Measurements from ENCODE around the gene SLC22A4. TPM values are rescaled to one million over a fixed set of nuclear protein-coding genes. Genes with fewer than 3 reads are reported as not detected.

SLC22A4 gene
- total RNA-seq, 4 donors from 2014 or later, result 0.11 to 0.79 (median 0.38) TPM; not detected in 1

GRCh38 chr5:132389585-132390286 lies 95.5 kb downstream of the SLC22A4 start:
- H3K27ac ChIP-seq, result peak overlapping the region; percentile 82 to 96 (median 94)
- peaks cover 44 to 83% (median 69%) of the 10 kb centered on the region in 3 donors for H3K4me1 ChIP-seq
- H3K9me3 ChIP-seq, result no peaks in the 10 kb centered on the region
- no peak for DNase-seq
- H3K27me3 ChIP-seq, result no peaks in the 10 kb centered on the region
- TF ChIP-seq CTCF (IDR thresholded peaks at IDR 0.05) (no peak), POLR2A (IDR thresholded peaks at IDR 0.05) (no peak)
- 42 to 59% methylated on average over 7 to 10 of the region's 10 CpGs for WGBS, 2 donors
- intact Hi-C loops (cut with DNase I), result no loop called here
- no peak overlapping the region for H3K4me3 ChIP-seq
- peaks cover 0 to 37% (median 0%) of the 10 kb centered on the region in 3 donors for H3K36me3 ChIP-seq

- 67 to 75% methylated on average over 5 of the region's 5 CpGs for WGBS, 2 donors
- Histone ChIP-seq H3K4me3 (no peak overlapping the region), H3K4me1 (peaks cover 41 to 85% (median 61%) of the 10 kb centered on the region in 3 donors), H3K27me3 (no peaks in the 10 kb centered on the region), H3K36me3 (peaks cover 0 to 38% (median 0%) of the 10 kb centered on the region in 3 donors), H3K9me3 (no peaks in the 10 kb centered on the region), H3K27ac (peak overlapping the region in 1 of 4 donors; percentile 96)
- TF ChIP-seq CTCF (IDR thresholded peaks at IDR 0.05) (no peak), POLR2A (IDR thresholded peaks at IDR 0.05) (no peak)
- no peak for DNase-seq
- intact Hi-C loops (cut with DNase I), result no loop called here
Measured at GRCh38 chr5:132391247-132391646, 97.1 kb downstream of the SLC22A4 start.

- DNase-seq, result no peak
- Histone ChIP-seq H3K4me3 (no peak overlapping the region), H3K4me1 (peaks cover 35 to 84% (median 54%) of the 10 kb centered on the region in 3 donors), H3K27me3 (no peaks in the 10 kb centered on the region), H3K36me3 (peaks cover 0 to 38% (median 0%) of the 10 kb centered on the region in 3 donors), H3K9me3 (no peaks in the 10 kb centered on the region), H3K27ac (peak overlapping the region in 1 of 4 donors; percentile 96)
- TF ChIP-seq POLR2A (IDR thresholded peaks at IDR 0.05) (no peak), CTCF (IDR thresholded peaks at IDR 0.05) (no peak)
- intact Hi-C loops (cut with DNase I), result no loop called here
Measured at GRCh38 chr5:132391870-132392269, 97.7 kb downstream of the SLC22A4 start.

GRCh38 chr5:132392411-132392810 lies 98.2 kb downstream of the SLC22A4 start:
- no peaks in the 10 kb centered on the region for H3K9me3 ChIP-seq
- TF ChIP-seq POLR2A (IDR thresholded peaks at IDR 0.05) (no peak), CTCF (IDR thresholded peaks at IDR 0.05) (no peak)
- peaks cover 30 to 83% (median 49%) of the 10 kb centered on the region in 3 donors for H3K4me1 ChIP-seq
- WGBS, 2 donors, result 76 to 90% methylated on average over 8 of the region's 8 CpGs
- H3K4me3 ChIP-seq, result no peak overlapping the region
- peaks cover 0 to 38% (median 0%) of the 10 kb centered on the region in 3 donors for H3K36me3 ChIP-seq
- H3K27ac ChIP-seq, result no peak overlapping the region
- intact Hi-C loops (cut with DNase I), result no loop called here
- DNase-seq, result no peak
- H3K27me3 ChIP-seq, result no peaks in the 10 kb centered on the region

GRCh38 chr5:132392978-132393825 lies 99.0 kb downstream of the SLC22A4 start:
- Histone ChIP-seq H3K27me3 (no peaks in the 10 kb centered on the region), H3K9me3 (no peaks in the 10 kb centered on the region), H3K4me1 (peaks cover 27 to 83% (median 47%) of the 10 kb centered on the region in 3 donors), H3K36me3 (peaks cover 0 to 38% (median 0%) of the 10 kb centered on the region in 3 donors), H3K27ac (peak overlapping the region; percentile 0 to 64 (median 47)), H3K4me3 (no peak overlapping the region)
- intact Hi-C loops (cut with DNase I), result no loop called here
- 43 to 81% methylated on average over 6 of the region's 6 CpGs for WGBS, 2 donors
- no peak for TF ChIP-seq CTCF (IDR thresholded peaks at IDR 0.05)
- no peak for DNase-seq
